Chondrocyte (in vitro differentiated cells): ENCODE results near the gene PLEKHH3. TPM values are rescaled to one million over a fixed set of nuclear protein-coding genes. Genes with fewer than 3 reads are reported as not detected.

Experiments used
- DNase-seq: peaks from one replicate; pipeline ENCODE4 v3.0.0; 2021; ENCODE audit warnings: mixed read lengths, low spot score
- H3K27ac Mint-ChIP-seq: one replicate; pipeline ENCODE4 v1.8.0; 2021; ENCODE audit warnings: mild to moderate bottlenecking, moderate library complexity, mixed read lengths; ENCODE audit not compliant: unreplicated experiment
- H3K27me3 Mint-ChIP-seq: 2 replicates; pipeline ENCODE4 v1.8.0; 2021; ENCODE audit warnings: low read depth, mixed read lengths
- H3K36me3 Mint-ChIP-seq: 2 replicates; pipeline ENCODE4 v1.8.0; 2021; ENCODE audit warnings: low read depth, mixed read lengths
- H3K4me1 Mint-ChIP-seq: 2 replicates; pipeline ENCODE4 v1.8.0; 2021; ENCODE audit warnings: low read depth, mild to moderate bottlenecking, mixed read lengths
- H3K4me3 Mint-ChIP-seq: one replicate; pipeline ENCODE4 v1.8.0; 2021; ENCODE audit warnings: mild to moderate bottlenecking, moderate library complexity, mixed read lengths; ENCODE audit not compliant: unreplicated experiment
- H3K9me3 Mint-ChIP-seq: 2 replicates; pipeline ENCODE4 v1.8.0; 2021; ENCODE audit warnings: low read depth, mixed read lengths
- total RNA-seq: library from RNA; stranded (reverse); gene quantifications from 3 replicates; pipeline ENCODE4 v1.2.1, GENCODE V29; 2021
- TF ChIP-seq, protein P1 (sequence below): fragments of 200-600 bp; sonication (generic); IDR thresholded peaks from 2 replicates; pipeline ENCODE4 v1.5.0; 2021; ENCODE audit warnings: antibody characterized with exemption, mild to moderate bottlenecking, moderate library complexity

PLEKHH3 gene
- total RNA-seq, 1 donor from 2014 or later, result 41.5 TPM

DNA sequence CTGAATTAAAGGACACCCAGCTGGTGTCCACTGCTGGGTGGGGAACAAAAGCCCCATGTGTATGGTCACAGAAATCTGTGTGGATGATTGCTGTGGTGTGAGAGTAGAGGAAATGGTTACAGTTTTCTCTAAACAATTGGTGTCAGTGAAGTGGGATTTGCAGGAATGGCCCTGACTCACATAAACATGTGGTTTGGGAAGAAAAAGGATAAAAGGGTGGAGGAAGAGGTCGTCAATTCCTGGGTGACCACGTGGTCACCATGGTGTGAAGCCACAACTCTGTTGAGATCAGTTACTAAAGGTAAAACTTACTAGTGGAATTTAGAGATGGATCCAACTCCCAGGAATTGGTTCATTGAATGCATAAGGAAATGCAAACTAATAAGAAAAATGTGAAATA is 21.3 kb downstream of the PLEKHH3 start:
- H3K9me3 Mint-ChIP-seq, result peaks cover 5% of the 10 kb centered on the region
- peaks cover 24% of the 10 kb centered on the region for H3K4me1 Mint-ChIP-seq
- no peak overlapping the region for H3K27ac Mint-ChIP-seq
- H3K27me3 Mint-ChIP-seq, result no peaks in the 10 kb centered on the region
- no peaks in the 10 kb centered on the region for H3K36me3 Mint-ChIP-seq
- no peak for DNase-seq
- H3K4me3 Mint-ChIP-seq, result no peak overlapping the region
- TF ChIP-seq, protein P1, sequence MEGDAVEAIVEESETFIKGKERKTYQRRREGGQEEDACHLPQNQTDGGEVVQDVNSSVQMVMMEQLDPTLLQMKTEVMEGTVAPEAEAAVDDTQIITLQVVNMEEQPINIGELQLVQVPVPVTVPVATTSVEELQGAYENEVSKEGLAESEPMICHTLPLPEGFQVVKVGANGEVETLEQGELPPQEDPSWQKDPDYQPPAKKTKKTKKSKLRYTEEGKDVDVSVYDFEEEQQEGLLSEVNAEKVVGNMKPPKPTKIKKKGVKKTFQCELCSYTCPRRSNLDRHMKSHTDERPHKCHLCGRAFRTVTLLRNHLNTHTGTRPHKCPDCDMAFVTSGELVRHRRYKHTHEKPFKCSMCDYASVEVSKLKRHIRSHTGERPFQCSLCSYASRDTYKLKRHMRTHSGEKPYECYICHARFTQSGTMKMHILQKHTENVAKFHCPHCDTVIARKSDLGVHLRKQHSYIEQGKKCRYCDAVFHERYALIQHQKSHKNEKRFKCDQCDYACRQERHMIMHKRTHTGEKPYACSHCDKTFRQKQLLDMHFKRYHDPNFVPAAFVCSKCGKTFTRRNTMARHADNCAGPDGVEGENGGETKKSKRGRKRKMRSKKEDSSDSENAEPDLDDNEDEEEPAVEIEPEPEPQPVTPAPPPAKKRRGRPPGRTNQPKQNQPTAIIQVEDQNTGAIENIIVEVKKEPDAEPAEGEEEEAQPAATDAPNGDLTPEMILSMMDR, result no peak

- Mint-ChIP-seq H3K4me1 (peaks cover 10% of the 10 kb centered on the region), H3K36me3 (no peaks in the 10 kb centered on the region), H3K27me3 (no peaks in the 10 kb centered on the region), H3K9me3 (peaks cover 5% of the 10 kb centered on the region), H3K27ac (peak overlapping the region; percentile 80), H3K4me3 (peak overlapping the region; percentile 72)
- DNase-seq, result no peak
- TF ChIP-seq, protein P1, result no peak
Observed at GRCh38 chr17:42653179-42654124, 23.3 kb downstream of the PLEKHH3 start.

DNA sequence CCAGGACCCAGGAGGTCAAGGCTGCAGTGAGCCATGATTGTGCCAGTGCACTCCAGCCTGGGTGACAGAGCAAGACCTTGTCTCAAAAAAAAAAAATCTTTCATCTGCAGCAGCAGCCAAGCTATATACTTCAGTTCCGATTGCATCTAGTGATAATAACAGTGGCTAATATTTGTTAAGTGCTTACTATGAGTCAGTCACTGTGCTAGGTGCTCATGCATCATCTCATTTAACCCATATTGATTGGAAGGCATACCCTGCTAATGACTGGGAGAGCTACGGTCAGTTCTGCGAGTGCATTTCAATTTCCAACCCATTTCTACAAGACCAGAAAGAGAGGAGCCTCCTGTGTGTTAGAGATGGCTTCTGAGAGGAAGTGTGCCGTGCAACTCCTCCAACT is 25.4 kb downstream of the PLEKHH3 start:
- no peaks in the 10 kb centered on the region for H3K27me3 Mint-ChIP-seq
- no peak for DNase-seq
- no peaks in the 10 kb centered on the region for H3K9me3 Mint-ChIP-seq
- H3K27ac Mint-ChIP-seq, result no peak overlapping the region
- H3K36me3 Mint-ChIP-seq, result no peaks in the 10 kb centered on the region
- no peak overlapping the region for H3K4me3 Mint-ChIP-seq
- H3K4me1 Mint-ChIP-seq, result peaks cover 7% of the 10 kb centered on the region
- TF ChIP-seq, protein P1, result no peak

GRCh38 chr17:42647778-42648177 is 29.0 kb downstream of the PLEKHH3 start:
- H3K27me3 Mint-ChIP-seq, result peaks cover 1% of the 10 kb centered on the region
- TF ChIP-seq, protein P1, result no peak
- H3K27ac Mint-ChIP-seq, result no peak overlapping the region
- no peak overlapping the region for H3K4me3 Mint-ChIP-seq
- no peaks in the 10 kb centered on the region for H3K4me1 Mint-ChIP-seq
- no peaks in the 10 kb centered on the region for H3K9me3 Mint-ChIP-seq
- DNase-seq, result no peak
- H3K36me3 Mint-ChIP-seq, result no peaks in the 10 kb centered on the region

GRCh38 chr17:42642336-42642735 is 34.5 kb downstream of the PLEKHH3 start:
- peaks cover 11% of the 10 kb centered on the region for H3K27me3 Mint-ChIP-seq
- no peaks in the 10 kb centered on the region for H3K4me1 Mint-ChIP-seq
- no peak overlapping the region for H3K27ac Mint-ChIP-seq
- no peak for DNase-seq
- no peaks in the 10 kb centered on the region for H3K9me3 Mint-ChIP-seq
- H3K36me3 Mint-ChIP-seq, result no peaks in the 10 kb centered on the region
- TF ChIP-seq, protein P1, result no peak
- H3K4me3 Mint-ChIP-seq, result no peak overlapping the region
